Renal cortex interstitium (tissue), 11 donors: ENCODE data around the gene MBP. TPM values are rescaled to one million over a fixed set of nuclear protein-coding genes. Genes with fewer than 3 reads are reported as not detected.

Source experiments
- DNase-seq, 11 donors: peaks; one replicate each; pipeline ENCODE4 v3.0.0-alpha.2; 2013; ENCODE audit warnings: low read depth in 9 of 11, low spot score in 4 of 11; ENCODE audit errors: extremely low read depth in 1 of 11
- polyA plus RNA-seq, 3 donors: library from polyadenylated mRNA; unstranded; fragments of 120-200 nt; gene quantifications; one replicate each; pipeline ENCODE4 v1.2.1, GENCODE V29; 2013; ENCODE audit not compliant: insufficient read length in 3 of 3

MBP gene
- polyA plus RNA-seq, 3 donors, result 16.9 to 18.5 (median 17.0) TPM

DNA sequence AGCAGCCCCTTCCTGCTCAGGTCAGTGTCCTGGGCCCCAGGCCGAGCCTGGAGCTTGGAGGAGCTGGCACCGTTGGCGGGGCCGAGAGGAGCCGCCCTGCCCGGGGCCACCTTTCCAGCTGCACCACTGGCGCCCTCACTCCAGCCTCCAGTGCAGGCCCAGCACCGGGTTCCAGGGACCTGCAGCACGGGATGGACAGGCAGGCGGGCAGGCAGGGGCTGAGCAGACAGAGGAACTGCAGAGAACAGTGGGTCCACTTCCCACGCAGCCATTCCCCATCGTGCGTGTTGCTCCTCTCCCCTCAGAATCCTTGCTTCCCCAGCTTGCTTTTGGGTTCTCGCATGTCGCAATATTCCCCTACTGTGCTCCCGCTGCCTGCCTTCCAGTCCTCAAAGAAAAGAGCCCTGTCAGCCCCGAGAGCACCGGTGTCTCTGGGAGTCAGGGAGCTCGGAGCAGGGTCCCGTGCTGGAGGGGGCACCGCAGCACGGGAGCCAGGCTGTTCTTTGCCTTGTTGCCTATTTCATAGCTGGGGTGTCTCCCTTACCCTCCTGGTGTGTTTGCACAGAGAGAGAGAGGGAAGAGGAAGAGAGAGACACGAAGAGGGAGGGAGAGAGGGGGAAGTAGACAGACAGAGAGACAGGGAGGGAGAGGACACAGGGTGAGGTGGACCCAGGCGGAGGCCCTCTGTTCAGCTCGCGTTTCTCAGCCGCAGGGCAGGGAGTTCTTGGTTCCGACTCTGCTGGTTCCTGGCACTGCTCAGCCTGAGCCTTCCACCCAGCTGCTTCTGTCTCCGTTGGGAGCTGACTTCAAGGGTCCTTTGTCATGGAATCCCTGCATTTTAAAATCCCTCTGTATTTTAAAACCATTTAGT lies 126.0 kb downstream of the MBP start:
- DNase-seq, result no peak

DNA sequence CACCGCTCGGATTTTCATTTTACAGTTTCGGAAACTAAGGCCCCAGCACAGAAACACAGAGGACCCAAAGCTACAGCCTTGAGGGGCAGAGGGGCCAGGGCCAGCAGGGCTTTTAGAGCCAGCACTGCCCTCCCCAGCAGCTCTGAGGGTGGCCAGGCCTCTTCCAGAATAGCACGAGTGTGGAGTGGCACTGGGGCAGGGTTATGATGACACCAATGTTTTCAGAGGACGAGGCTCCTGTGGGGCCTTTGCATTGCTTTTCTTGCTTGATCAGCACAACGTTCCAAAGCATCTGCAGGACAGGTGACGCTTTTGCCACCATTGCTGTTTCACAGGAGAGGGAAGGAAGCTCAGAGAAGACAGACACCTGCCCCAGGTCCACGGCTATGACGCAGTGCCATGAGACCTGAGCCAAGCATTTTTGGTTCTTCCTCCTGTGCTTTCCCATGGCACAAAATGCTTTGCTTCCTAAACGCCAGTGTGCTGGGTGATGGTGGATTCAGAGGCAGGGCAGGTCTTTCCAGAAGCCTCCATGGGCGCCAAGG lies 126.9 kb downstream of the MBP start:
- no peak for DNase-seq

DNA sequence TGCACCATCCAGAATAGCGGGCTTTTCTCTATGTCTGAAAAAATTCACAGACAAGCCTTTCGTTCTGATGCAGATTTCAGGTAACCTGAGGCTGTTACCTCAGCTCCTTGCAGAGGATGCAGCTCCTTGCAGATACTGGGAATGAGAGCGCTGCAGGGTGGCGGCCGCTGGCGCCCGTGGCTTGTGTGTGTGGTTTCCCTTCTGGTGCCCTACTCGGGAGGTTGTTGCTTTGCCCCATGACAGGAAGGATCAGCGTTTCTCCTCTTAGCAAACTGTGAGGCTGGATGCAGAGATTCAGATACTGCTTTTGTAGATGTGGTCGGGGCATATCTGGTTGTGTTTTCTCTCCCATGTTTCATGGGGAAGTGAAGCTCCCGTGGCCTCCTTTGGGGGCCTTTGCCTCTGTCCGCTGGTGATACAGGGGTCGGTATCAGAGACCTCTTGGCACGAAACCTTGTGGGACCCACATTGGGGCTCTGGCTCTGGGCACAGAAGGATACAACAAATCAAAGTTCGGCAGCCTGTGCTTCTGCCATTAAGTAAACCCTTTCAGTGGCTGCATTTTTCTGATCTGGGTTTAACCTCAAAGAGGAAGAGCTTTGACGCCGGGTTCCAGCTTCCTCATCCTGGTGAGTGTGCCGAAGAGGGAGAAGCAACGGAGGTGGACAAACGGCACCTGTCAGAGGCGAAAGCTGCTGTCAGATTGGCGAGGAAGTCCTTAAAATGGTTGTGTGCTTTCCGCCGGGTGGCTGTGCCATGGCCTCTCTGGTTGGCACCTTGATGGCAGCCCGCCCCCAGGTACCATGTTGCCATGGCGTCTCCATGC lies 127.8 kb downstream of the MBP start:
- no peak for DNase-seq

DNA sequence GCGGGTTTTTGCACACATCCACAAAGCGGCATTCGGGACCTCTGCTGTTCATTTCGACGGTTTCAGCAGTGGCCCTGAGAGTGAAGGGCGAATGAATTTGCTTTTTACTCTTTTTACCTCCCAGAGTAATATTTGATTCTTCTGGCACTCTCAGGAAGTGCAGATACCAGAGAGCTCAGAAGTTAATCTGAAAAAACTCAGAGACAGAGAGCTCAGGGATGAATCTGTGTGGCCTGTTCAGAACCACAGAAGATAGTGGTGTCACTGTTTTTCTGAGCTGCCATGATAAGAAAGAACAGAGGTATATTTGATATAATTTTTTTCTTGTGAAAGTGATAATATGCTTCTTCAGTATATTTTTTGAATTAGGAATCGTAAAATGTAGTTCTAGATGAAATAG lies 129.3 kb downstream of the MBP start:
- DNase-seq, result no peak

DNA sequence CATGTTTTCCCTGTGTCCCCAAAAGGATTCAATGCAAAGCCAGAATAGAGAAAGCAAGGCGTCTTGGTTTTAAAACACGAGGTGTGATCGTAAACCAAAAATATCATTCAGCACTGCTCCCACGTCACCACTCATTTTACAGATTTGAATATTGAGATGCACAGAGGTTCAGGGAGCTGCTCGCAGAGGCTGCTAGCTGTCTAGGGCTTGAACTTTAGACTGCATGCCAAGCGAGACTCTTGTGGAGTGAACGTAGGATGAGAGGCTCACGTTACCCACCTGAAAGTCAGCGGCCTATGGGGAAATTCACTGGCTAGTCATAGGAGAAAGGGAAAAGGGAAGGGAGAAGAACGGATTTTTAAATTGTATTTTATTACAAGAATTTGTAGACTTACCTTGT lies 130.1 kb downstream of the MBP start:
- DNase-seq, result no peak

DNA sequence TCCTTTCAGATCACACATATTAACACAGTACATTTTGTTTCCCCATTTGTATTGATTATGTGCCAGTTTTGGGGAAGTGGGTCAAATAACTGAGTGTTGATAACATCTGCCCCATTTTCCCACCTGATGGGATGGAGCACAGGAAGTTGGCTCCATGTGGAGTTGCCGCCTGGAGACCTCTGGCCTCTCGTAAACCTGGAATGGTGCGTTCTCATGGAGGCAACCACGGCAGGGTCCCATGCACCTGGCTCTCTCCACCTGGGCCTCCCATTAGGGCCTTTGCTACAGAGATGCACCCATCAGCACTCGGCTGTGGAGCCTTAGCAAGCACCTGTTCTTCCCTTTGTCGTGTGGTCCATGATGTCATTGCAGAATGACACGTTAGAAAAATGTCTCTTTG lies 130.6 kb downstream of the MBP start:
- no peak for DNase-seq

DNA sequence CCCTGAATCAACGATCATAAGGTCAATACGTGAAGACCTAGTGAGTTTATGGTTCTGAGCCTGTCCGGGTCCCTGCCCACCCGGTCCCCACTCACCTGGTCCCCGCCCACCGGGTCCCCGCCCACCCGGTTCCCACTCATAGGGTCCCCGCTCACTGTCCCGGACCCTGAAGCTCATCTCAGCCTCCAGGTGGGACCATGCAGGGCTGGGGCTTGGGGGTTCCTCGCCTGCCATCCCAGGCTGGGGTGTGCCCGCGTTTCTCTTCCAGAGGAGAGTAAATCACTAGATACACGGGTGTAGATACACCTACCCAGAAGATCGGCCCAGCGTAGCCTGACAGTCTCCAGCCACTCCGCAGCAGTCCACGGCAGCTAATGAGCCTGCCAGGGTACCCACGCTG lies 131.5 kb downstream of the MBP start:
- no peak for DNase-seq

DNA sequence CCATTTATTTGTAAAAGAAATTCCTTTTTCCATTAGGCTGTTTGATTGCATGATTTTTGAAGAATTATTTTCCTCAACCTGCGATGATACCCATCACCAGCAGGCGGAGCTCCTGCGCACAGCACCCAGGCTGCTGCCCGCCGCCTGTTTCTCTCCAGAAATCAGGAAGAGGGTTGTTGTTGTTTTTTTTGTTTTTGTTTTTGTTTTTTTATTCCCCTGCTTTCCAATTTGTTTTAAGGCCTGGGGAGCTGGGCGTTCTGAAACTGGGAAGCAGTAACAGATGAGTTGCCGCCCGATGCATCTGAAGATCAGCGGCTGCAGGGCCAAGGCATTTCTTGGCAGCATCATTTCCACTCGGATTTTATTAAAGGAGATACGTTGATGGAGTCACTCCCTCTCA lies 132.1 kb downstream of the MBP start:
- peak in 1 of 11 donors; percentile 35 for DNase-seq

DNA sequence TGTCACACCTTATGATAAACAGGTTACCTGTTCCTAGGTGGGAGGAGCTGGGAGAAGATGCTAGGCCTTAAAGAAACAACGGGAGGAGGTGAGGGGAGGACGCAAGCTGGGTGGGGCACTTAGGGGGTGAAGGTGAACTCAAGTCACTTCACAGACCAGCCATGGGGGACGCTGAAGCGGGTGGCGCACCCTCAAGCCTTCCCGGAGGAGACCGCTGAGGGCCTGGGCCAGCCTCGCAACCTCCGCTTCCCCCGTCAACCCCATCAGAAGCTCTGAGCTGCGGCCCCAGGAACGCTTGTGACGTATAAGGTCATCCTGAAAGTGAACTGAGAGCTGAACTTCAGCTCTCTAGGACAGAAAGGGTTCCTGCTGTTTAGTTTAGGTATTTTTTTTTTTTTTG lies 133.5 kb downstream of the MBP start:
- DNase-seq, result no peak

DNA sequence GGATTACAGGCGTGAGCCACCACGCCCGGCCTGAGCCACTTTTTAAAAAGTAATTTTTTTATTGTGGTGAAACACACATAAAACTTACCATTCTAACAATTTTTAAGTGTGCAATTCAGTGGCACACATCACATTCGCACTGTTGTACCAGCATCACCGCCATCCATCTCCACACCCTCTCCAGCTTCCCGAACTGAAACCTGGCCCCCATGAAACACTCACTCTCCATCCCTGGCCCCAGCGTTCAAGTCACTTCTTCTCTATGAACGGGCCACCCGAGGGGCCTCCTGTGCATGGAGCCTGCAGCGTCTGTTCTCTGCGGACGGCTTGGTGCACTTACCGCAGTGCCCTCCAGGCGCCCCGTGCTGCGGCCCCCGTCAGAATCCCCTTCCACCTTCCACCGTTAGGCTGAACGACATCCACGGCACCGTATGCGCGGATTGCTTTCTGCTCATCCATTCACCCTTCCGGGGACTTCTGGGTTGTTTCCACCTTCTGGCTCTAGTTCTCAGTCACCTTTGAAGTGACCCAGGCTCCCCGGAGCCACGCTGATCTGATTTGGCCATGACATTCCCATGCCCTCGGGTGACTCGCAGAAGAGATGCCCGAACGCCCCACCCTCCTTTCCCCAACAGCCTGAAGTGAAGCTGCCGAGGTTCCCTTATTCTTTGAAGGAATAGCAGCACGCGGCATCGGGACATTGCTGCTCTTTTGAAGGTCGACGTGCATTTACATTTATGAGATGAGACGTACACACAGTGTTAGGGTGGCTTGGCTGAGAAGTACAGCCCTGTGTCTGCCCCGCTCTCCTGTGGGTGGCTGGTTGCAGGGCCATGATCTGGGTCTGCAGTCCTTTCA lies 134.4 kb downstream of the MBP start:
- DNase-seq, result no peak

DNA sequence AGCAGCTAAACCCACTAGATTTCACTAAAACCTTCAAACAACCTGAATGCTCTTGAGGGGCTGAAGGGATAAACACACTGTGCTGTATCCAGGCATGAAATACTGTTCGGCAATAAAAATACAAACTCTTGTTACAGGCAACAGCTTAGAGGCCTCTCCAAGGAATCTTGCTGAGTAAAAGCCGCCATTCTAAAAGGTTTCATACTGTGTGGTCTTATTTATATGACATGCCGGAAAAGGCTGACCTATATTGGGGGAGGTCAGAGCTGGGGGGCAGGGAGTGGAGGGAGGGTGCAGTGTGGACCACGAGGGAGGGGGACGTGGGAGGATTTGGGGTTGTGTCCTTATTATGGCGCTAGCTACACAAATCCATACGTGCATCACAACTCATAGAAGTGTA lies 136.2 kb downstream of the MBP start:
- DNase-seq, result peak in 5 of 11 donors; percentile 29 to 56 (median 48)

DNA sequence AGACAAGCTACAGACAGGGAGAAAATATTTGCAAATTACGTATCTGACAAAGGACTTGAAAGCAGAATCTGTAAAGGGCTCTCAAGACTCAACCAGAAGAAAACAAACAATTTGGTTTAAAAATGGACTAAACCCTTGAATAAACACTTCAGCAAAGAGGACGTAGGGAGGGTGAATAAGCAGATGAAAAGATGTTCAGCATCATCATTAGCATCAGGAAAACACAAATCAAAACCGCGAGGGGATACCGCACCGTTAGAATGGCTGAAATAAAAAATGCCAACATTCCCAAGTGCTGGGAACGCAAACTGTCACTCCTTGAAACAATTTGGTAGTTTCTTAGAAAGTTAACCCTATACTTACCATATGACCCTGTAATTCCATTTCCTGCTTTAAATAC lies 136.7 kb downstream of the MBP start:
- DNase-seq, result no peak

DNA sequence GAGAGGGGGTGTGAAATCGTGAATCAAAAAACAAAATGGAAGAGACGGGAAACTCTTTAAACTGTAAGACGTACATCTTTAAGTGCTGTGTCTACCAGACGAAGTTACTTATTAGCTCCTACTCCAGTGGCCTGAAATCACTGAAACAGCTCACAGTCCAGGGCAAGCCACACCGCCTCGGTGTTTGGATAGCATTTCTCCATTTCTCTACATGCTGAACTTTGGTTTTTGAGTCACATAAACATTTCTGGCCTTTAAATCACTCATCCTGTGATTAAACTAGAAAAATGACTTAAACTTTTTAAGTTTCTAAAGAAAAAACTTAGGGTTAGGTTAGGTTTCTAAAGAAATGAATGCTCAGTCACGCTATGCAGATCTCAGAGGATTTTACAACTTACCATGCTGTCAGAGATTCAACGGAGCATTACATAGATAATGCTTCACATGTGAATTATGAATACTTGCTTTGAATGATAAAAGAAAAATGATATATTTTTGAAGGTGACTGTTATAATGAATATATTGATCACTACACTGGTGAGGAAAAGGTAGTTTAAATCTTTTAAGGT lies 138.4 kb downstream of the MBP start:
- no peak for DNase-seq

DNA sequence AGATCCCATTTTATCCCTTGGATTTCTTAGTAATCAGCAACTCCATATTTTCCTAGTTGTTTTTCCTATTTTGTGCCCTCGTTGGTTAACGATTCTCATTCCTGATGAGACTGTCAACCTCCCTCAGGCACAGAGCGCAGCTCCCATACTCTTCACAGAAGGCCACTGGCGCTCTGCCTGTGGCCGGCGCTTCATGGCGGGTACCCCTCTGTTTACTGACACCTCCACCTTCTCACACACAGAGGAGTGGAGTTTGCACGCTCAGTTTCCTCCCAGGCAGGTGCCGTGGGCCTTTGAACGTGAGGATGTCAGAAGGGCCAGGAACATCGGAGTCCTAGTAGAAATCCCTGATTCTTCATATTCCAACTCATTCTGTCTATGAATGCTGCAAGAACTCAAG lies 139.0 kb downstream of the MBP start:
- no peak for DNase-seq

DNA sequence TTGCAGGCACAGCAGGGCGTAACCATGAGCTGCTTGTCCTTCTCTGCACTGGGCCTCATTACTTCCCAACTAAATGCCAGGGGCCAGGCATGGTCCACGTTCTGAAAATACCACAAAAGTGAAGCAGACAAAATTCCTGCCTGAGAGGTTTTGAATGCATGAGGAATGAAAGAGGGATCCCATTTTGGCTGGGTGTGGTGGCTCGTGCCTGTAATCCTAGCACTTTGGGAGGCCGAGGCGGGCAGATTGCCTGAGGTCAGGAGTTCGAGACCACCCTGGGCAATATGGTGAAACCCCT lies 139.5 kb downstream of the MBP start:
- DNase-seq, result no peak

DNA sequence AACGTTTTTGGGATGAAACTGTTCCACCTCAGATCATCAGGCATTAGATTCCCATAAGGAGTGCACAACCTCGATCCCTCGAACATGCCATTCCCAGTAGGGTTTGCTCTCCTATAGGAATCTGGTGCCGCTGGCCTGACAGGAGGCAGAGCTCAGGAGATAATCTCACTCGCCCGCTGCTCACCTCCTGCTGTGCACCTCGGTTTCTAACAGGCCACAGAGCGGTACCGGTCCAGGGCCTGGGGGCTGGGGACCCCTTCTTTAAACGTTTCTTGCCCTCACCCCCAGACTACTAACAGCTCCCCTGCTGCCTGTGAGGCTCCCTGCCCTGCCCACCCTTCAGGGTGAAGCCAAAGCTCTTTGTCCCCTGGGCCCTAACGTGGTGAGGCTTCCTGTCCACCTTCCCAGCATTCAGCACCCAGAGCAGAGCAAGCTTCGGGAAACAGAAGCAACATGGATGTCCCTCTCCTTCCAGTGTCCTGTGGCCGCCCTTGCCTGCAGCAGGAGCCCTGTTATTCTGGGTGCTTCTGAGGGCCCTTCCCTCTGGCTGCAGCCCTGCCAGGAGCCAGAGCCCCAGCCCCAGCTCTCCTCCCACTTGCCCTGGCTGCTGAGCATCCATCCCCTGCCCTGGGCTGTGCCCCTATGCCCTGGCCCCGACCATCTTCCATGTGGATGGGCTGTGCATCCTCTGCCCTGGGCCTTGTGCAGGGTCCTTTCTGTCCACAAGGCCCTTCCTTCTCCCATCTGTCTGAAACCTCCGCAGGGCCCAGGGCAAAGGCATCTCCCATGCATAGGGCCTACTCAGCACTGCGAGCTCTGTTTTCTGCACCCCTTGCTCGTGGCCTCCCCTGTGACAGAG lies 140.1 kb downstream of the MBP start:
- DNase-seq, result no peak

DNA sequence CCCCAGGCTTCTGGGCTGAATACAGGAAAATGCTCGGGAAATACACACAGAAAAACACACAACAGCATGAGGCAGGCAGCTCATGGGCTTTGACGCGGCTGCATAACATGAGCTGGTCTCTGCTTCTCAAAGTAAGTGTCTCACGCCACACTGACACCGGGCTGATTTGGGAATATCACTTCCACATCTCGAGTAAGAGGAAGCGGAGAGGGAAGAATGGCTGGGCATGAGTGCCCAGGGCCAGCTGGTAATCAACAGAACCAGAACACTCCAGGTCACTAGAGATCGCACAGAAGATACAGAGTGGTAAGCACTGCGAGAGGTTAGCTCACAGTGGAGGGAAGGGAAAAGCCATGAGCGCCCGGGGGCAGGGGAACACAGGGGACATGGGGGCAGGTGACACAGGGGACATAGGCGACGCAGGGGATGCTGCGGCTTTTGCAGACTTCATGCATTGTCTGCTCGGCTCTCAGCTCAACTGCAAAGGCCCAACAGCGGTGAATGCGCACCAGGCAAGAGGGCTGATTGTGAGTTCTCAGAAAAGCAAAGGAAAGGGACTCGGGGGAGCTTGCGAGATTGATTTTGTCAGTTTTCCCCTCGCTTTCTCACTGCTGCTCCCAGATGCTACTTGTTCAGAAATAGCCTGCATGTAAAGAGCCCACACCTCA lies 141.4 kb downstream of the MBP start:
- no peak for DNase-seq
